HEK293 (cell line): ENCODE measurements around the gene SORL1-AS1.

Experiments used
- CTCF ChIP-seq: fragments of 450-650 bp; formaldehyde crosslinking; IDR thresholded peaks from 2 replicates; pipeline ENCODE4 v1.5.1; 2016; ENCODE audit warnings: missing biosample characterization, missing genetic modification characterization
- TCF7L2 ChIP-seq: IDR thresholded peaks from 2 replicates; pipeline ENCODE4 v1.6.1; 2011; ENCODE audit warnings: low read depth, mild to moderate bottlenecking, inconsistent platforms, low read length, moderate library complexity, borderline replicate concordance
- ZBTB11 ChIP-seq: fragments of 450-650 bp; formaldehyde crosslinking; conservative IDR thresholded peaks from 2 replicates; pipeline ENCODE4 v1.5.1; 2016; ENCODE audit warnings: low read depth, missing biosample characterization, missing genetic modification characterization
- ZBTB21 ChIP-seq: fragments of 450-650 bp; formaldehyde crosslinking; IDR thresholded peaks from 2 replicates; pipeline ENCODE4 v1.5.1; 2017; ENCODE audit warnings: missing biosample characterization, missing genetic modification characterization
- ZNF18 ChIP-seq: fragments of 450-650 bp; formaldehyde crosslinking; IDR thresholded peaks from 2 replicates; pipeline ENCODE4 v1.5.1; 2016; ENCODE audit warnings: missing biosample characterization, missing genetic modification characterization
- ZNF580 ChIP-seq: fragments of 450-650 bp; formaldehyde crosslinking; IDR thresholded peaks from 2 replicates; pipeline ENCODE4 v1.5.1; 2016; ENCODE audit warnings: missing biosample characterization, missing genetic modification characterization
- ZNF639 ChIP-seq: fragments of 450-650 bp; formaldehyde crosslinking; IDR thresholded peaks from 2 replicates; pipeline ENCODE4 v1.5.1; 2016; ENCODE audit warnings: missing biosample characterization, missing genetic modification characterization
- ZNF664 ChIP-seq: fragments of 450-650 bp; formaldehyde crosslinking; IDR thresholded peaks from 2 replicates; pipeline ENCODE4 v1.5.1; 2016; ENCODE audit warnings: missing biosample characterization, missing genetic modification characterization

GRCh38 chr11:121431820-121432526 is 20.8 kb downstream of the SORL1-AS1 start:
- TF ChIP-seq ZNF664 (tag by site-specific recombination), result no peak
- TF ChIP-seq ZNF18, result no peak
- TF ChIP-seq ZBTB21 (tag by site-specific recombination), result no peak
- TF ChIP-seq ZBTB11, result no peak
- no peak for TF ChIP-seq ZNF580
- no peak for TF ChIP-seq ZNF639 (tag by site-specific recombination)
- no peak for TF ChIP-seq CTCF
- TF ChIP-seq TCF7L2, result no peak
